NCI-H146 treated with DMSO at 0.1 percent for 48 hours (cell line): ENCODE data around the gene NUDT1.

Source experiments
- DNase-seq: peaks from one replicate; lab custom pipeline; 2025; ENCODE audit not compliant: unreplicated experiment; lab: John Stamatoyannopoulos, UW

NUDT1 gene

DNA sequence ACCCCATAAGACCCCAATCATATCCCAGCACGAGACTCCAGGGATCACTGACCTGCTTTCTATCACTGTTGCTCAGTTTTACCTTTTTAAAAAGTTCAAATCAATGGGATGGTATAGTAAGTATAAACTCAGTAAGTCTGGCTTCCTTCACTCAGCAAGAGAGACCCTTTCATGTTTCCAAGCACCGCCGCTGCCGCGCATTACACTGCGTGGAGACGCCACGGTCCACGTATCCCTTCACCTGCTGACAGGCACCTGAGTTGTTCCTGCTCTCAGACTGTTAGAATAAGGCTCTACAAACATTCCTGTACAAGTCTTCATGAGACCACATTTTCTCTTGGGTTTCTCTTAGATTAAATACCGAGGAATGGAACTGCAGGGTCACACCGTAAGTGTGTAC lies 37.6 kb upstream of the NUDT1 start:
- DNase-seq = no peak

DNA sequence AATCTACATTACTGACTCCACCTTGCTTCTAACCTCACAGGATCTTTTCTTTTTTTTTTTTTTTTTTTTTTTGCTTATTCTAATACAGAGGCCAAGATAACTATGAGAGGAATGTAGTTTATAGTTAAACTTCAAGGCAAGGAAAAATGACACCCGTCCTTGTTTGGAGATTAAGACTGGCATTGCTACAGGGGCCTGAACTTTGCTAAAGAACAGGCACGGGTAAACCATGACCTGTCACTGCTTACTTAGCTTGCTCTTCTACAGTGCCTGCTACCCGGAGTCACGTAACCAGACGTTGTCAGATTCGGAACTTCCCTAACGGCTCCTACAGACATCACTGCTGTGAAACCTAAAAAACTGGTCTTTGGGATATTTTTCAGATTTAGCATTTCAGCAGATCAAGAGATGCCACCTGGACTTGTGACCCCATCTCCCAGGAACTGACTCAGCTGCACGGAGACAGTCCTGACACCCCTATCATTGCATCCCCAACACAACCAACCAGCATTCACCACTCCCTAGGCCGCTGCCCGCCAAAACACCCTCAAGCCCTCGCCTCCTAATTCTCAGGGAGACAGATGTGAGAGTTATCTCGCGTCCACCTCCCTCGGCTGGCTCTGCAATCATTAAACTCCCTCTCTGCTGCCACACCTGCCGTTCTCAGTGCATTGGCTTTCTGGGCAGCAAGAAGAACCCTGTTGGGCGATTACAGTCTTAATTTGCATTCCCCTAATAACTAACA lies 36.8 kb upstream of the NUDT1 start:
- no peak for DNase-seq

DNA sequence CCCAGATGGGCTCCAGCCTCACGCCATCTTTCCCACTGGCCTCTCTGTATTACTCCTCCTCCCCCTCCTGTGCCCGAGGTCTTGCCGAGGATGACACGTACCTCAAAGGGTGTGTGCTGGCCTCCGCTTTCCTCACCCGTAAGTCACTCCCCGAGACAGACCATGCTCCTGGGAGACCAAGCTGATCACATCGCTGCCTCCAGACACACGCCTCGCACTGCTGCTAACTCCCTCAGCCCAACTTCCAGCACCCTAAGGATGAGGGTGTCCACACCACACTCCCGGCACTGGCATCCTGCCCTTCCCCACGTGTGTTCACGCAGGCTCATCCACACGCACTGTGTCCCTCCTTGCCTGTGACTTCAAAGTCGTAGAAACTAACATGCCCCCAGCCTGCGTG lies 33.3 kb upstream of the NUDT1 start:
- no peak for DNase-seq

DNA sequence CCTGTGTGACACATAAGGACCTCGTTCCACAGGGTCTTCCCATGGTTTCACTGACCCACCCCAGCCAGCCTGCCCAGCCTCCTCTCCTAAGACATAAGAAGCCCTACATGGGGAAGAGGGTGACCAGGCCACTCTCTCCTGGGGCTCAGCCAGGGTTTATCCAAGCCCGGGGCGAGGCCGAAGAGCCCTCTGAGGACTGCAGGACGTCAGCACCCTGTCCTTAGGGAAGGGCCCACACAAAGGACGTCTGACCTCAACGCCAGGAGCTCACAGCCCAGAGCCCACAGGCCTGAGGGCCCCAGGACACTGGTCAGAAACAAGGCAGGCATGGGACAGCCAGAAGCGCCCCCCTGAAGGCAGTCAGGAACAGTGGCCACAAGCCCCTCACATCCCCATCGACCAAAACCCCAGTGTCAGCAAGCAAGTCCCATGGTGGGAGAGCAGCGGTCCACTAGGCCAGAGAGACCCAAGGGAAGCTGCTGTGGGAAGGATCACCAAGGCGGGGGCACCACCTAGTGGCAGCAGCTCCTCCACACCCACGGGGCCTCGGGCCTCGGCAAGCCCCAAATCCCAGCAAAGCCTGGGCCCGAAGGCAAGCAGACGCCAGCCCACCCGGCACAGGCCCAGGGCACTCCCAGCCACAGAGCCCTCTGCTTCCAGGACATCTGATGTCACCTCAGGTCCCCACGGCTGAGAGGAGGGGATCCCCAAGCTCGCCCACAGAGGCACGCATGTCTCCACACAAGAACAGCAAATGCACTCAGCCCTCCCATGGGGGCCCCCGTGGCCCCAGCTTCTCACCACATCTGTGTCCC lies 32.7 kb upstream of the NUDT1 start:
- DNase-seq = no peak

DNA sequence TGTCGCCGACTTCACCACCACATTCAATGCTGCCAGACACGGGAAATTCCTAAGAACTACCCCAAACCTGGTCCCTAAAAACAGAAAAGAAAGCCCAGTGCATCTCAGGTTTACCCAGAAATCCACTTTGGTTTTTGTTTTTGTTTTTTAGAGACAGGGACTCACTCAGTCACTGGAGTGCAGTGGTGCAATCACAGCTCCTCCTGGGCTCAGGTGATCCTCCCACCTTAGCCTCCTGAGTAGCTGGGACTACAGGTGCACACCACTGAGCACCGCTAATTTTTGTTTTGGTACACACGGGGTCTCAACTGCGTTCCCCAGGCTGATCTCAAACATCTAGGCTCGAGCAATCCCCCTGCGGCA lies 32.1 kb upstream of the NUDT1 start:
- DNase-seq = no peak

DNA sequence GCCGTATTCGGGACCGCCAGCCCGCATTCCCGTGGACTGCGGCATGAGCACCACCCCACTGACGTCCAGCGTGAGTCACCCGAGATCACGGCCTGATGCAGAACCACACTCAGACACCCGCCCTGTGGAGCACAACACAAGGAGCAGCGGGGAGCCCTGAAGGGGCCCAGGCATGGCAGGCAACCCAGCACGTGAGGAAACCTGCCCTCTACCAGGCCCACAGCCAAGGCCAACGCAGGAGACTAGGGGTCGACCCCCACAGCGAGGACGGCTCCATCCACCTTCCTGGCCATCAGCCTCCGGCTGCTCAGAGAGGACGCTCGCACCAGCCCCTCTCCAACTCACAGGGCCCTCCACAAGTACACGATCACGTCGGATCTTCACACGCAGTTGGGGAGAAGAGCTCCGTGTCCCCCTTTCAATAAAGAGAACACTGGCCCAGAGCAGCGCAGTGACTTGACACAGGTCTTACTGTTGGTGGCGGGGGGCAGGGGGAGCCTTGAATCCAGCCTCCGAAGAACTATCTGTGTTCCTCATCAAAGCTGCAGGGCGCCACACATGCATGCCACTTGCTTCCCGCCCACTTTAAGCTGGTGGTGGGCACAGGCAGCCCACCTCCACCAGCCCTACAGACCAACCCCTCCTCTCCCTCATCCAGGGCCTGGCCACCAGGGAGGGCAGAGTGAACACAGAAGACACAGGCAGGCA lies 31.3 kb upstream of the NUDT1 start:
- no peak for DNase-seq

DNA sequence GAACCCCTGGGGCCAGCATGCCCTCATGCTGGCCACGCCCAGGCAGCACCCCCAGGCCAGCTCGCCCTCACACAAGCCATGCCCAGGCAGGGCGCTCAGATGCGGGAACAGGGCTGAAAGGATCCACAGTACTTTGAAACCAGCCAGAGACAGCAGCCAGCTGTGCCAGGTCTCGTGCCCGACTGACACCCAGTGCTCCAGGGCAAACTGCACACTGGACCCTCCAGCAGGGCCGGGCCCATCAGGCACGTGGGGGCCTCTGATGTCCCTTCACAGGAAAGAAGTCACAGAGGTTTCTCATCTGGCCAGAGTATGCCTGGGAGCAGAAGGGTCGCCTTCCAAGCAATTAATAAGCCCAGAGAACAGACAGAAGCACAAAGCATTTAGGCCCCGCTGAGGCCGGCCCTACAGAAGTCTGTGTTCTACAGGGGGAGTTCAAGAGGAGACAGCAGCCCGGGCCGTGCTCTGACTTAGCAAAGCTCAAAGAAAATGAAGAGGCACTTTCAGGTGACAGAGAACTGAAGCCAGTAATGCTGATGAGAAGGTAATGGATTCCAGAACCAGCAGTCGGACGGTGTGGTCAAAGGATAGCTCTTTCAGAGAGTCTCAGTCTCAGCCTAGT lies 30.7 kb upstream of the NUDT1 start:
- DNase-seq = no peak

DNA sequence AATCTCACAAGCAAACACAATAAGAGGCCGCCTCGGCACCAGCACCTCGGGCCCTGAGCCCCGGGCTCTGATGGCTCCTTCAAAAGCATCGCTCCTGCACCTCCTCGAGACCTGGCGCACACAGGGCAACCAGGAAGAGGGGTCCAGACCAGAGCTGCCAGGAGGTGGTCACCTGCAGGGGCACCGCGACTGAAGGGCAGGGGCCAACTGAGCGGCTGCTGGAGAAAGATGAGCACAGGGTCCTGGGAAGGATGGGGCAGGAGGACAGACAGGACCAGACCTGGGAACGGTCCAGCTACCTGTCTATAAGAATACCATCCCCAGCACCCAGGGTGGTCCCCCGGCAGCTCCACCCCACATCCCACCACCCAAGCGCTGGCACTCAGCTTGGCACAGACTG lies 30.1 kb upstream of the NUDT1 start:
- no peak for DNase-seq

DNA sequence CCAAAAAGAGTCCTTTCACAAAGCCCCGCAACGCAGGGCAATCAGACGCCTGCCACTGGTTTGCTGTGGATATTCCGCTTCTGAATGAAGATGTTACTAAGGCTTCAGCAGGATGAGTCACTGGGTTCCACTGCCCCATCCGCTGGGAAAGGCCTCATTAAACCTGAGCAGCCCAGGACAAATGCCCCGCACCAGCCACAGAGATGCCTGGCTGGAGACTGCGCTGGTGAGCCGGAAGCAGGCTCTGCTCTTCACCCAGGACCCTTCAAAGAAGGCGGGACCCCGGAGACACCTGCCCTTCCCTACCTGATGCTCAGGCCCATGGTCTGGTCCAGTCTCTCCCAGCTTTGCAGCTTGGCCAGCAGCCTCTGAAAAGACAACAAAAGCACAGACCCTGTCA lies 29.1 kb upstream of the NUDT1 start:
- DNase-seq = no peak

DNA sequence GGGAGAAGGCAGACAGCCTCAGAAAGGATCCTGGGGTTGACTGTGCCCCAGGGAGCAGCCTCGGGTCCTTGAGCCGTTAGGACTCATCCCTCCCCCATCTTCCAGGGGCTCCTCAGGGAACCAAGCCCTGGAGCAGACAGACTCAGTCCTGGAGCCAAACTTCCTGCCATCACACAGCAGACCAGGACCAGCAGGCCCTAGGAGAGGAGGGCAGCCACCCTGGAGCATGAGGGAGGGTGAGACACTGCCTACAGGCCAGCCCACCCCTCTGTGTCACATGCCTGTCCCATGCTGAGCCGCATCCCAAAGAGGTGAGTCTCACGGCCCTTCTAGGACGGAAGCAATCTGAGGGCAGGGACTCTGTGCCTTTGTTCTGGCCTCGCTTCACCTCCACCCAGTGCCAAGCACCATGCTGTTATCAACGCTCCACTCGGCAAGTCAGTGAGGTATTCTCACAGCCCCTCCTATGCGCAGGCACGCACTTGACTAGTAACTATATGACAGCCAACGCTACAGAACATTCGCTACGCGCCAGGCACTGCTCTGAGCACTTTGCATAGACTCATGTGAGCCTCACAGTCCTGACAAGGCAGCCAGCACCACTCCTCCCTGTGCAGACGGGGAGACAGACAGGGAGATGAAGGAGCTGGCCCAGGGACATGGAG lies 28.3 kb upstream of the NUDT1 start:
- no peak for DNase-seq

DNA sequence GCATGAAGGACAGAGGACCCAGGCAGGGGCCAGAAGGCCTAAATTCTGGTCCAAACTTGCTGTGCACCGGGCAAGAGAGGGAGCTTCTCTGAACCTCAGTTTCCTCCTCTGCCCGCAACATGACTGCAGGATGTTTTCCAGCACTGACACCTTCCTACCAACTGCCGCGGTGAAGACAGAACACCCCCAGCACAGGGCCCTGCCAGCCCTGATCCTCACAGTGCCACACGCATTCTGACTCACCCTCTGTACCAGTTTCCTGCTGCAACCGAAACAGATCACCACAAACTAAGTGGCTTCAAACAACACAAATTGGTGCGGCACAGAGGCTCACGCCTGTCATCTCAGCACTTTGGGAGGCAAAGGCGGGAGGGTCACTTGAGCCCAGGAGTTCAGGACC lies 27.4 kb upstream of the NUDT1 start:
- DNase-seq = no peak

DNA sequence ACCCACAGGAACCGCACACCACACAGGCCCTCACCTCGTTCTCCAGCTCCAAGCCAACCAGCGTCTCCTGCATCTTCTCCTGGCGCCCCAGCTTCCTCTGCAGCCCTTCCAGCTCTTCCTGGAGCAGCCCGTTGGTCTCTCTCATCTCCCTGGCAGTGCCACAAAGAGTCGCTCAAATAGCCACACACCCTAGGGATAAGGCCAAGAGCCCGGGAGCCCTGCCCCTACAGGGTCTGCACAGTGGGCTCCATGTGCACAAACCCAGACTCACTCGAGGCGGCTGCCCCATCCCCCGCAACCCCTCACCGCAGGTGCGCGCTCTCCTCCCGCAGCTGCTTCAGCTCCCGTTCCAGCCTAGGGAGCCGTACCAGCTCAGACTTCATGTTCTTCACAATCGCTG lies 26.2 kb upstream of the NUDT1 start:
- no peak for DNase-seq

DNA sequence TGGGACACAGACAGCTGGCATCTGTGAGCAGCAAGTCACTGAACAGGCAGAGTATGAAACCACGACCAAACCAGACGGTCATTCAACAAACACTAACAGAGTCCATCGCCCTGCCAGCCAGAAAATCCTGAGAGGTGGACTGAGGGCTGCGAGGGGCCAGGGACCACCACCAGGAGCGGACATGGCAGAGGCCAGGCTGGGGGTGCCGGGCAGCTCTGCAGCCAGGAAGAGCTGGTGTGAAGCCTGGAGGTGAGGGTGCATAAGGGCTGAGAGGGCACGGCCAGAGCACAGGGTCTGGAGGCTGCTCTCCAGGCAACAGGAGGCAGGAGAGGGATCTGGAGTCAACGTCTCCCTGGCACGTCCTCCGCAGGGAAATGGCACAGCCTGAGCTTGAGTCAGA lies 24.8 kb upstream of the NUDT1 start:
- DNase-seq = no peak

DNA sequence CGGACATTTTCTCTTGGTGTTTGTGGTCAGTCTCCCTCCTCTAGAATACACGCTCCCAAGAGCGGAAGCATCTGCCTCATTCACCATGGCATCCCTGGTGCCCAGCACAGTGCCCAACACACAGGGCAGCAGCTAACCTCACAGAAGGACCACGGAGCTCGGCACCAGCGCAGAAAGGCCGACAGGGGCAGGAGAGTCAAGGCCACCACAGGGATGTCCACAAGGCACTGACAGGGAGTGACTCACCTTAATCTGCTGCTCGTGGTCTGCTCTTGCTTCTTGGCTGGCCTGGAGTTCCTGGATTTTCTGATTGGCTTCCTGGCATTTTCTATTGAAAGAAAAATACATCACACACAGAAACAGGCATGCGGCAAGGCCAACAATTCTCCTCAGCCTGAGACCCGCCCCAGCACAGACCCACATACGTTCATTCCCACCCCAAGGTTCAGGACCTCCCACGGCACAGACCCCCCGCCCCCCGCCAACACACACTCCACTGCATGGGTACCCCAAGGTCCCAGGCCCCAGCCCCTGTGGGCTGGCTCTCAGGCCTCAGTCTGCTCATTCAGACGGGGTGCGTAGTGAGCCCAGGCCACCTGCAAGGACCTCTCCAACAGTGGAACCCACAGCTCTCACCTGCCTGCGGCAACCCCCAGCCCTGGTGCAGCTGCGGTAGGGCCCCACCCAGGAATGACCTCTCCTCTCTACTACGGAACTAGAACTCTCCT lies 24.1 kb upstream of the NUDT1 start:
- no peak for DNase-seq

DNA sequence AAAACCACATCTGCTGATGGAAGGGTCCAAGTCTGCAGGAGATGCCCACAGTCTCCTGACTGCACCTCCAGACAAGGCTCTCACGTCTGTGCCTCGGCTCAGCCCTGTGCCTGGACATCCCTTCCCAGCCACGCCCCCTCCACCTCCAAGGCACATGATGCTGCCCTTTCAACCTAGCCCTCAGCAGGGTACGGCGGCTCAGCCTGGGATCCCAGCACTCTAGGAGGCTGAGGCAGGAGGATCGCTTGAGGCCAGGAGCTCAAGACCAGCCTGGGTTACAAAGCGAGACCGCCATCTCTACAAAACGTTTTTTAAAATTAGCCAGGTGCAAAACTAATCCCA lies 23.6 kb upstream of the NUDT1 start:
- no peak for DNase-seq

DNA sequence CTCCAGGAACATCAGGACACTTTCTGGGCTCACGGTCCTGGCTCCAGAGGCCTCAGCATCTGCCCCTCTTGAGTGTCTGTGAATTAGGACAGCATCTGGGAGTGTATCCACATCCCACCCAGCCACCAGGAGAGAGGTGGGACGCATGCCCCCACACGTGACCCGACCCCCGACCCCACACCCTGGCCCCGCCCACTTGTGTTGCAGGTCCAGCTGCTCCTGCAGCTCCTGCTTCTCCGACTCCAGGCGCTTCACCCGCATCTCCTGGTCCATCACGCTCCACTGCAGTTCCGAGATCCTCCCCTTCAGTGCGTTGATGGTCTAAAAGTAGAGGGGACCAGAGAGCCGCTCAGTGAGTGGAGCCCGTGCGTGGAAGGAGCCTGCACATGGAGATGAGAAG lies 22.9 kb upstream of the NUDT1 start:
- no peak for DNase-seq

DNA sequence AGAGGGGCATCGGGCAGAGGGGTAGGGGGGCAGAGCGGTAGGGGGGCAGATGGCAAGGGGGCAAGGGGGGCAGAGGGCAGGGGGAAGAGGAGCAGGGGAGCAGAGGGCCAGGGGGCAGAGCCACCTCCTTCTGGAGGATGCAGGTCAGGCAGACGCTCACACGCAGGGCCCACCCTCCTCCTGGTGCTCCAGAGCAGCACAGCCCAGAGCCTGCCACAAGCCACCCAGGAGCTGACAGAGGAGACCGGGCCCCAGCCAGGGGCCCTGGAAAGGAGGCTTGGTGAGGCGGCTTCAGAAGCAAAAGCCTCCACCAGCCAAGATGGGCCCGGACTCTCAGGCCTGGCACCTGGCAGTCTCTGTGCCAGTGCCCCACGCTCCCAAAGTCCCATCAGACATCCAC lies 22.4 kb upstream of the NUDT1 start:
- no peak for DNase-seq

DNA sequence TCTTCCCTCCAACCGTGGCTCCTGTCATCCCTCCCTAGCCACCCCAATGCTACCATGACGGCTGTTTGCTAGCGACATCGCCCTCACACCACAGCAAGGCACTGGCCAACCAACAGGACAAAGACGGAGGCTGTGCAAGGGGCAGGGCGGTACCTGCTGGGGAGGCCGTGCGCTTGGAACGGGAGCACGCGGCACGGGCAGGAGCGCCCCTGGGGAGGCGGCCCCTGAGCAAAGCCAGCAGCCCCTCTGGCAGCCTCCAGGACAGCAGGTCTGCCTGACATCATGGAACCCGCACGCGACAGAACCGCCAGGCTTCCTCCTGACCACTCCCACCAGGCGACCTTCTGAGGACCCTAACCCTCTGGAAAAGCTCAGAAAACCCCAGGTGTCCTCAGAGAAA lies 22.0 kb upstream of the NUDT1 start:
- DNase-seq = no peak

DNA sequence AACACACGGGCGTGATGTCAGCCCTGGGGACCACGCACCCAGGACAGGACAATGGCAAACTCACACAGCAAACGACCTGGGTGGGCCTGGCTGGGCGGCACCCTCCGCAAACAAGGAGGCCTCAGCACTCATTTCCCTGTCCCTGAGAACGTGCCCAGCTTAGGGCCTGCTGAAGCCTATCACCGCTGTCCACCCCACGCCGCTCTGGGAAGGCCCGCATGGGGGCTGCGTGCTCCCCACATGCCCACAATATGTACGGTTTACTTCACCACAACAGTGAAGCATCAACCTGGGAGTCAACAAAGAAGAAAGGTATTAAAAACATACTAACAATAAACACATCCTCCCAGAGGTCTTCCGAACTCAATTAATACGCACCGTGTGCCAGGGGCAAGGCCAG lies 21.5 kb upstream of the NUDT1 start:
- DNase-seq = no peak

DNA sequence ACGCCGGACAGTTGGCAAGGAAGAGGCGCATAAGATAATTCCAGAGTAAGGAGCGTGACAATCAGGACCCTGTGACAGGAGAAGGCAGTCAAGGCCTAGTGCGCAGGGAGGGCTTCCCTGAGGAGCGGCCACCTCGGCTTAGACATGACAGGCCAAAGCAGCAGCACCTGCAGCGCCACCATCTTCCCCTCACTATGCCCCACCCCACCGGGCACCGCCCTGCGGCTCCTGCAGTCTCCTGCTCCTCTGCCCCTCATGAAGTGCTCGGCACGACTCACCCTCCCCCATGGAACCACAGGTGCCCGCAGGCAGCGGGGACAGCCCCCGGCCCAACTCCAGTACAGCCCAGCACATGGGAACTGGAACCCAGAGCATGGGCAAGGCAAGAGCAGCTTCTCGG lies 21.1 kb upstream of the NUDT1 start:
- DNase-seq = no peak

DNA sequence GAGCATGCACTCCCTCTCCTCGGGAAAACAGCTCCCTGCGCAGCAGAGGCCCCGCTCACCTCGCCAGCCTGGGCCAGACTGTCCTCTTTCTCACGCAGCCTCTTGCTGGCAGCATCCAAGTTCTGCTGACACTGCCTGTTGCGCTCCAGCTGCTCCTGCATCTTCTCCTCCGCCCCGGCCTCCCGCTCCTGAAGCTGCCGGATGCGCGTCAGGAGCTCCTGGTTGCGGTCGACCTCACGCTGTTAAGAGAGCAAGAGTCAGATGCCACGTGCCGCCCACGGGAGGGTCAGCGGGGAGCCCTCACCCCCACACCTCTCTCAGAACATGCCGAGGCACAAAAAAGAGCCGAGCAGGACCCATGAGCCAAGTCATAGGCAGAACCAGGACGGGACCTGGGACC lies 19.5 kb upstream of the NUDT1 start:
- DNase-seq = no peak
